ENCODE measurements around the gene ERBB4. TPM values are rescaled to one million over a fixed set of nuclear protein-coding genes. Genes with fewer than 3 reads are reported as not detected.

Gene ERBB4
- total RNA-seq, 4 donors from 2014 or later, result 0.09 to 0.67 TPM; not detected in 2

- Histone ChIP-seq H3K4me1 (no peaks in the 10 kb centered on the region), H3K9me3 (no peaks in the 10 kb centered on the region), H3K36me3 (no peaks in the 10 kb centered on the region), H3K27me3 (no peaks in the 10 kb centered on the region), H3K27ac (no peak overlapping the region), H3K4me3 (no peak overlapping the region)
- no peak for TF ChIP-seq POLR2A (IDR thresholded peaks at IDR 0.05)
- TF ChIP-seq CTCF (IDR thresholded peaks at IDR 0.05), result no peak
- no peak for DNase-seq
These were observed 405.3 kb downstream of the ERBB4 start for GRCh38 chr2:212133337-212133736.

- H3K27ac ChIP-seq, result no peak overlapping the region
- H3K4me3 ChIP-seq, result no peak overlapping the region
These were observed 414.0 kb downstream of the ERBB4 start for GRCh38 chr2:212124598-212124997.

GRCh38 chr2:212119591-212119990 is 419.0 kb downstream of the ERBB4 start:
- H3K4me1 ChIP-seq, result no peaks in the 10 kb centered on the region
- no peaks in the 10 kb centered on the region for H3K27me3 ChIP-seq
- DNase-seq, result no peak
- H3K9me3 ChIP-seq, result no peaks in the 10 kb centered on the region
- H3K4me3 ChIP-seq, result no peak overlapping the region
- no peaks in the 10 kb centered on the region for H3K36me3 ChIP-seq
- no peak overlapping the region for H3K27ac ChIP-seq
- no peak for TF ChIP-seq CTCF (IDR thresholded peaks at IDR 0.05)
- no peak for TF ChIP-seq POLR2A (IDR thresholded peaks at IDR 0.05)

More at GRCh38 chr2:212124598-212124997, 414.0 kb downstream of the ERBB4 start:
- Histone ChIP-seq H3K27me3 (no peaks in the 10 kb centered on the region), H3K36me3 (no peaks in the 10 kb centered on the region), H3K9me3 (no peaks in the 10 kb centered on the region), H3K4me1 (no peaks in the 10 kb centered on the region)
- TF ChIP-seq CTCF (IDR thresholded peaks at IDR 0.05) (no peak), POLR2A (IDR thresholded peaks at IDR 0.05) (no peak)
- no peak for DNase-seq

GRCh38 chr2:212117926-212118325 is 420.7 kb downstream of the ERBB4 start:
- Histone ChIP-seq H3K27me3 (no peaks in the 10 kb centered on the region), H3K36me3 (no peaks in the 10 kb centered on the region), H3K9me3 (no peaks in the 10 kb centered on the region), H3K27ac (no peak overlapping the region), H3K4me3 (no peak overlapping the region), H3K4me1 (no peaks in the 10 kb centered on the region)
- TF ChIP-seq POLR2A (IDR thresholded peaks at IDR 0.05), result no peak
- DNase-seq, result no peak

- Histone ChIP-seq H3K36me3 (no peaks in the 10 kb centered on the region), H3K9me3 (no peaks in the 10 kb centered on the region), H3K27ac (no peak overlapping the region), H3K27me3 (no peaks in the 10 kb centered on the region), H3K4me3 (no peak overlapping the region), H3K4me1 (no peaks in the 10 kb centered on the region)
- TF ChIP-seq POLR2A (IDR thresholded peaks at IDR 0.05), result no peak
- no peak for TF ChIP-seq CTCF (IDR thresholded peaks at IDR 0.05)
- DNase-seq, result no peak
These were observed 424.1 kb downstream of the ERBB4 start for GRCh38 chr2:212114489-212114888.

- TF ChIP-seq CTCF (IDR thresholded peaks at IDR 0.05) (no peak), POLR2A (IDR thresholded peaks at IDR 0.05) (no peak)
- no peak overlapping the region for H3K4me3 ChIP-seq
- no peaks in the 10 kb centered on the region for H3K4me1 ChIP-seq
- DNase-seq, result no peak
- no peaks in the 10 kb centered on the region for H3K27me3 ChIP-seq
- H3K9me3 ChIP-seq, result no peaks in the 10 kb centered on the region
- no peaks in the 10 kb centered on the region for H3K36me3 ChIP-seq
- no peak overlapping the region for H3K27ac ChIP-seq
These were observed 426.2 kb downstream of the ERBB4 start for GRCh38 chr2:212112401-212112800.

Measured in Peyer's patch (tissue), 4 donors.